HCT116 (cell line): ENCODE measurements around the gene AURKAIP1.

Experiments
- CBX3 ChIP-seq: IDR thresholded peaks from 2 replicates; pipeline ENCODE4 v1.6.1; 2012; ENCODE audit warnings: low read depth
- EZH2 ChIP-seq: fragments of 200-600 bp; sonication (generic); IDR thresholded peaks from 2 replicates; pipeline ENCODE4 v1.6.1; 2017; ENCODE audit warnings: antibody characterized with exemption, mixed run types
- EZH2phosphoT487 ChIP-seq: fragments of 200-600 bp; IDR thresholded peaks from 2 replicates; pipeline ENCODE4 v1.6.1; 2018; ENCODE audit warnings: antibody characterized with exemption, borderline replicate concordance
- JUND ChIP-seq: IDR thresholded peaks from 2 replicates; pipeline ENCODE4 v1.6.1; 2012
- SRF ChIP-seq: IDR thresholded peaks from 2 replicates; pipeline ENCODE4 v1.6.1; 2012; ENCODE audit warnings: low read depth
- TF ChIP-seq, protein P1 (sequence below): IDR thresholded peaks from 2 replicates; pipeline ENCODE4 v1.6.1; 2012; ENCODE audit warnings: low read depth
- TF ChIP-seq, protein P2 (sequence below), 3 experiments: fragments of 200-600 bp in 1 of 3; sonication (generic) in 1 of 3; IDR thresholded peaks in 2 of 3; conservative IDR thresholded peaks in 1 of 3; 2 replicates each; pipeline ENCODE4 v1.5.1; 2012 to 2017; ENCODE audit warnings: low read depth in 2 of 3, low read length in 2 of 3, antibody characterized with exemption in 1 of 3, borderline replicate concordance in 1 of 3, control low read depth in 1 of 3, mild to moderate bottlenecking in 1 of 3, mixed read lengths in 1 of 3, mixed run types in 1 of 3, moderate library complexity in 1 of 3; ENCODE audit not compliant: insufficient read depth in 1 of 3

DNA sequence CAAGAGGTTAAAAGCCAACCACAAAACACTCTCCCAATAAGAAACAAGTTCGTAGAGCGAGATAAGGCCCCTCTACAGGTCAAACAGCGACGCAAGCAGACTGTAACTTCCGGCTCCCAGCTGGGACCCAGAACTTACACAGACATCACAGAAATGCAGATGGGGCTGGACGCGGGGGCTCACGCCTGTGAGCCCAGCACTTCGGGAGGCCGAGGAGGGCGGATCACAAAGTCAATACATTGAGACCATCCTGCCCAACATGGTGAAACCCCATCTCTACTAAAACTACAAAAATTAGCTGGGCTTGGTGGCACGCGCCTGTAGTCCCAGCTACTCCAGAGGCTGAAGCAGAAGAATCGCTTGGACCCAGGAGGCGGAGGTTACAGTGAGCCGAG, 13.1 kb upstream of the AURKAIP1 start:
- no peak for TF ChIP-seq JUND
- no peak for TF ChIP-seq EZH2
- TF ChIP-seq EZH2phosphoT487 = no peak
- TF ChIP-seq, protein P1, sequence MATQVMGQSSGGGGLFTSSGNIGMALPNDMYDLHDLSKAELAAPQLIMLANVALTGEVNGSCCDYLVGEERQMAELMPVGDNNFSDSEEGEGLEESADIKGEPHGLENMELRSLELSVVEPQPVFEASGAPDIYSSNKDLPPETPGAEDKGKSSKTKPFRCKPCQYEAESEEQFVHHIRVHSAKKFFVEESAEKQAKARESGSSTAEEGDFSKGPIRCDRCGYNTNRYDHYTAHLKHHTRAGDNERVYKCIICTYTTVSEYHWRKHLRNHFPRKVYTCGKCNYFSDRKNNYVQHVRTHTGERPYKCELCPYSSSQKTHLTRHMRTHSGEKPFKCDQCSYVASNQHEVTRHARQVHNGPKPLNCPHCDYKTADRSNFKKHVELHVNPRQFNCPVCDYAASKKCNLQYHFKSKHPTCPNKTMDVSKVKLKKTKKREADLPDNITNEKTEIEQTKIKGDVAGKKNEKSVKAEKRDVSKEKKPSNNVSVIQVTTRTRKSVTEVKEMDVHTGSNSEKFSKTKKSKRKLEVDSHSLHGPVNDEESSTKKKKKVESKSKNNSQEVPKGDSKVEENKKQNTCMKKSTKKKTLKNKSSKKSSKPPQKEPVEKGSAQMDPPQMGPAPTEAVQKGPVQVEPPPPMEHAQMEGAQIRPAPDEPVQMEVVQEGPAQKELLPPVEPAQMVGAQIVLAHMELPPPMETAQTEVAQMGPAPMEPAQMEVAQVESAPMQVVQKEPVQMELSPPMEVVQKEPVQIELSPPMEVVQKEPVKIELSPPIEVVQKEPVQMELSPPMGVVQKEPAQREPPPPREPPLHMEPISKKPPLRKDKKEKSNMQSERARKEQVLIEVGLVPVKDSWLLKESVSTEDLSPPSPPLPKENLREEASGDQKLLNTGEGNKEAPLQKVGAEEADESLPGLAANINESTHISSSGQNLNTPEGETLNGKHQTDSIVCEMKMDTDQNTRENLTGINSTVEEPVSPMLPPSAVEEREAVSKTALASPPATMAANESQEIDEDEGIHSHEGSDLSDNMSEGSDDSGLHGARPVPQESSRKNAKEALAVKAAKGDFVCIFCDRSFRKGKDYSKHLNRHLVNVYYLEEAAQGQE = no peak
- TF ChIP-seq, protein P2, sequence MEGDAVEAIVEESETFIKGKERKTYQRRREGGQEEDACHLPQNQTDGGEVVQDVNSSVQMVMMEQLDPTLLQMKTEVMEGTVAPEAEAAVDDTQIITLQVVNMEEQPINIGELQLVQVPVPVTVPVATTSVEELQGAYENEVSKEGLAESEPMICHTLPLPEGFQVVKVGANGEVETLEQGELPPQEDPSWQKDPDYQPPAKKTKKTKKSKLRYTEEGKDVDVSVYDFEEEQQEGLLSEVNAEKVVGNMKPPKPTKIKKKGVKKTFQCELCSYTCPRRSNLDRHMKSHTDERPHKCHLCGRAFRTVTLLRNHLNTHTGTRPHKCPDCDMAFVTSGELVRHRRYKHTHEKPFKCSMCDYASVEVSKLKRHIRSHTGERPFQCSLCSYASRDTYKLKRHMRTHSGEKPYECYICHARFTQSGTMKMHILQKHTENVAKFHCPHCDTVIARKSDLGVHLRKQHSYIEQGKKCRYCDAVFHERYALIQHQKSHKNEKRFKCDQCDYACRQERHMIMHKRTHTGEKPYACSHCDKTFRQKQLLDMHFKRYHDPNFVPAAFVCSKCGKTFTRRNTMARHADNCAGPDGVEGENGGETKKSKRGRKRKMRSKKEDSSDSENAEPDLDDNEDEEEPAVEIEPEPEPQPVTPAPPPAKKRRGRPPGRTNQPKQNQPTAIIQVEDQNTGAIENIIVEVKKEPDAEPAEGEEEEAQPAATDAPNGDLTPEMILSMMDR (IDR thresholded peaks at IDR 0.05 in 2 of 3, conservative IDR thresholded peaks at IDR 0.05 in 1 of 3; ENCODE audit: borderline replicate concordance in 1 of 3, insufficient read depth in 1 of 3, low read depth in 2 of 3, low read length in 2 of 3) = no peak
- no peak for TF ChIP-seq SRF
- TF ChIP-seq CBX3 = no peak
